HL-60/S4 (cell line): ENCODE results near the gene C19orf12.

Experiments used
- in situ Hi-C: fragments of 300-500 bp; cut with MboI; formaldehyde crosslinking; loops from 2 replicates; pipeline ENCODE4 v1.14.3; 2022; ENCODE audit warnings: low sequenced_read_pairs

The C19orf12 gene

DNA sequence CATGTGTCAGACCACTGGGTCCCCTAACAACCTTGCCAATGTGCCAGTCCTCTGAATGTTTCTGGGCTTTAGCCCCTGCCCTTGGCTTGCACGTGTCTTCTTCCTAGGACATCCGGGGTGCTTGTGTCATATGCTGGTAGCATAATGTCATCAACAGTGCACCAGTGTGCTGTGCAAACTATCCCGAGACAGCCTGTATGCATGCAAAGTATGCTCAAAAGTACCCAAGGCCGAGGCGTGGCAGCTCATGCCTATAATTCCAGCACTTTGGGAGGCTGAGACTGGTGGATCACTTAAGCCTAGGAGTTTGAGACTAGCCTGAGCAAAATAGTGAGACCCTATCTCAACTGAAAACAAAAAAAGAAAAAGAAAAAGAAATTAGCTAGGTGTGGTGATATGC, 20.8 kb upstream of the C19orf12 start:
- in situ Hi-C loops, result loop anchor here (10.0 to 25.0 kb wide), 2 partner anchors 139 to 926 kb away; no protein-coding TSS in a partner anchor

DNA sequence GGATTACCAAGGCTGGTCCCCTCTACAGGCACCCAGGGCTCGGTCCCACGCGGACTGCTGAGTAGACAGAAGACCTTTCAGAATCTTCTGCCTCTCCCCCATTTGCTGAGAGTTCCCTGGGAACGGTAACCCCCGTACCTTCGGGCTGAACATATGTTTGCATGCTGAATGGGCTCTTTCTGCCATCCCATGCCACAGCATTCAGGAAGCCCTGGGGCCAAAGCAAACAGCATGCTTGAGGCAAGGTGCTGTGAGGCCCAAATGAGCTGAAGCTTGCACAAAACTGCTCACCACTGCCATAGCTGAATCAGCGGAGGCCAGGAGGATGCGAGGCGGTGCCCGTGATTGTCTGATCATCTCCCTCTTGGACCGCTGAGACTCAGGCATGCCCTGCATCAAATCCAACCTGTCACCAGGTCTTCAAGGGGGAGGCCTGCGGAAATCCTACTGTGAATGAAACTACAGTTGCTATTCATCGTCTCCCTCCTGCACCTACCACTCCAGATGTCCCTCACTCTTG, 16.3 kb upstream of the C19orf12 start:
- in situ Hi-C loops, result loop anchor here (10.0 to 25.0 kb wide), 2 partner anchors 143 to 931 kb away; no protein-coding TSS in a partner anchor

DNA sequence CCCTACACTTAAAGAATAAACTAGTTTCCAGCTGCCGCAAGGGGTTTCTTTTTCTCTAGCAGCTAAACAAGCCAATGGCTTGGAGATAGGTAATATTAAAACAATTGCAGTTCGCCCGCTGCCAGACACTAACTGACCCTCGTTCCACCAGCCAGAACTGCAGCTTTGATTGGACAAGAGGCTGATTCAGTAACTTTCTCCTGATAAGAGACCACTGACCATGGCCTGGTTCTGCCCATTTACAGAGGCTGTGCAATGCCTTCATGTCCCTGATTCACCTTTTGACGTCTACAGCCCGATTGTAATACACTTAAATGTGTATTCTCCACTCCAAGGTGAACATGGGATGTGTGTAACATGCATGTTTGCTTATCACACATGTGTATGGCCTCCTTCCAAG, 12.8 kb upstream of the C19orf12 start:
- in situ Hi-C loops, result loop anchor here (25.0 kb wide), 1 partner anchor 934 kb away; no protein-coding TSS in a partner anchor

DNA sequence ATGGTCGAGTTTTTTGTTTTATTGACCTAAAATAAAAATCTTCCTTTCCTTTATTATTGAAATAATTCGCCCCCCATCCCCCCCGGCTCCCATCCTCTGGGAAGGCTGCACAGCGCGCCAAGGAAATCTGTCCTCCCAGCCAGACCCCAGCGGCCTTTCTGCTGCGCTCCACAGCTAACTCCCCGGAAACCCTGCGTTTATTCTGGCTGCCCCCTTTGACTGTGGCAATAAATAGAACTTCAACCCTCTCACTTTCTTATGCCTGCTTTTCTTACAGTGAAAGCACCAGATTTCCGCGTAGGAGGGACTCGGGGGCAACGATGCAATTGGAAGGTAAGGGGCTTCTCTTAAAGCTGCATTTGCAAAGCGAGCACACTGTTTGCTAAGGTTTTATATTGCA, 9.7 kb upstream of the C19orf12 start:
- in situ Hi-C loops, result loop anchor here (25.0 kb wide), 2 partner anchors 437 to 938 kb away; no protein-coding TSS in a partner anchor

DNA sequence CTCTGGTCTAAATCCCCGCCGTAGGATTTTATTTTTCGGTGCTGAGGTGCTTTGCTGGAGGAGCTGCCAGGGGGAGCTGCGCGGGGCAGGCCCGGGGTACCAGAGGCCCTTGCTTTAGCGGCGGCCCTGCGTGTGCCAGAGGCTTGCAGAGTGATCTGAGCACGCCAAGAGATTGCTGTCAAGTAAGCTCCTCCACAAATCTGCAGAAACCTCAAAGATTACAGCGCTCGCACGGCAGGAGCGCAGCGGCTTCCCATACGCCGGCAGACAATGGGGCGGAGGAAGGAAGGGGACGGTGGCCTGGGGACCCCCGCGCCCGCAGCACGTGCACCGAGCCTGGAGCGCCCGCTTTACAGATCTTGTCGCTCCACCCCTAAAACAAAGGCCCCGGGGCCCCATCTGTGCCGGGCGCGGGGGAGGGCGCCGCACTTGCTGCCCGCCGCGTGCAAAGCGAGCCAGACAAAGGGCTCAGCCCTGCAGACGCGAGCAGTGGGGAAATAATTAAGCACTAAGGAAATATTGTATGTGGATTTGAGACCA, 9.1 kb upstream of the C19orf12 start:
- in situ Hi-C loops, result loop anchor here (25.0 kb wide), 1 partner anchor 437 kb away; no protein-coding TSS in a partner anchor

DNA sequence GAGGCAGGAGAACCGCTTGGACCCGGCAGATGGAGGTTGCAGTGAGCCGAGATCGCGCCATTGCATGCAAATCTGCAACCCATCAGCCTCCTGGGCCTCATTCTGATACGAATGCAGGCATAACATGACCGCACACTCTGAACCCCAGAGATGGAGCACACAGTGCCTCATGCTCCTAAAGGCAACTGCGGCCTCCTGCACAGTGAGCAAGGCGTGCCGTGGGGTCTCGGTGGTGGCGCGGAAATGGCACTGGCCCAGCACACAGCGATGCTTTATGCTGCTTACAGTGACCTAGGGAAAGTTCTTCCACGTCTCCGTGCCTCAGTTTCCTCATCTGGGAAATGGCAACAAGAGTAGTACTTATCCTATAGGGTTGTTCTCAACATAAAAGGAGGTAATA, 2.0 kb upstream of the C19orf12 start:
- in situ Hi-C loops, result loop anchor here (25.0 kb wide), 1 partner anchor 430 kb away; no protein-coding TSS in a partner anchor

DNA sequence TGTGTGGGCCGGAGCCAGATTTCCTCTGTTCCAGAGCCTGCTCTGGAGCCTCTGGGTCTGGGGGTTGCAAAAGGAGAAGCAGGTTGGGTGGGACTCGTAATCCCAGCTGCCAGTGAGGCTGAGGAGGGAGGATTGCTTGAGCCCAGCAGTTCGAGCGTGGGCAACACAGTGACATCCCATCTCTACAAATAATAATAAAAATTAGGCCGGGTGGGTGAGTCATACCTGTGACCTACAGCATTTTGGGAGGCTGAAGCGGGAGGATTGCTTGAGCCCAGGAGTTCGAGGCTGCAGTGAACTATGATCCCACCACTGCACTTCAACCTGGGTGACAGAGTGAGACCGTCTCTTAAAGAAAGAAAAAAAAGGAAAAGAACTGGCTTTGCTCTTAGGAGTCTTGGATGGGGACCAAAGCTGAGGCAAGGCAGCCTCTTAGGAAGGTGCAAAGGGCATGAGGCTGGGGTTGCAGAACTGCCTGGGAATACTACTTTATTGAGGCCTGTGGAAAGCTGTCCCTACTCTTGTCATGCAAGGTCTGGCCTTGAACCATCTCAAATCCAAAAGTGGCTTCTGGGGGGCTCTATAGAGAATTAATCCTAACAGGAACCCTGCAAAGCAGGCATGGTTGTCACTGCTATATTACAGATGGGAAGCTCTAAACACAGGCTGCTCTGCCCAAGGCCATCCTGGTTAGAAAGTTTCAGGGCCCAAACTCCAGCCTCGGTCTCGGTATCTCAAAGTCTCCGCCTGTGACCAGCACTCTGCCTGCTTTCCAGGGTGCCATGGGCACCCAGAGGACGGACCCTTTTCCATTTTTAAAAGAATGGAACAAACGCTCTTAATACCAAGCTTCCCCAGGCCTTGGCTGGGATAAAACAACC, 880 bp upstream of the C19orf12 start:
- in situ Hi-C loops, result loop anchor here (25.0 kb wide), 1 partner anchor 429 kb away; no protein-coding TSS in a partner anchor

DNA sequence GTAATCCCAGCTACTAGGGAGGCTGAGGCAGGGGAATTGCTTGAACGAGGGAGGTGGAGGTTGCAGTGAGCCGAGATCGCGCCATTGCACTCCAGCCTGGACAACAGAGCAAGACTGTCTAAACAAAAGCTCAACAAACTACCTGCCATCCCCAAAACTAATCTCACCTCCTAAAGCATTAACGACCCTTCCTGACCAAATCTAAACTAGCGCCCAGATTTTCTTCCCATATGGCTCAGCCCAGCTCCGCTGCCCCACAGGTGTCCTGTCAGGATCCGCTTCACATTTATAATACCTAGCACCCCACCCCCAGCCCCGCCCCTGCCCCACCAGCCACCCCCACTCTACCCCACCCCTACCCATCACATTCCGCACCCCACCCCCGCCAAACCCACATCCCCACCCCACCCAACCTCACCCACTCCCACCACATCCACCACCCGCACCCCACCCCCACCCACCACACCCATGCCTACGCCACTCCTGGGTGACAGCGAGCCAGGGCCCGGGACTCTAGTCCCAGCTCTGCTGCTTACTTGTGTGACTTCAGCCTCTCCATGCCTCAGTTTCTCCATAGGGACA, 599 bp downstream of the C19orf12 start:
- in situ Hi-C loops, result loop anchor here (25.0 kb wide), 1 partner anchor 427 kb away; no protein-coding TSS in a partner anchor

DNA sequence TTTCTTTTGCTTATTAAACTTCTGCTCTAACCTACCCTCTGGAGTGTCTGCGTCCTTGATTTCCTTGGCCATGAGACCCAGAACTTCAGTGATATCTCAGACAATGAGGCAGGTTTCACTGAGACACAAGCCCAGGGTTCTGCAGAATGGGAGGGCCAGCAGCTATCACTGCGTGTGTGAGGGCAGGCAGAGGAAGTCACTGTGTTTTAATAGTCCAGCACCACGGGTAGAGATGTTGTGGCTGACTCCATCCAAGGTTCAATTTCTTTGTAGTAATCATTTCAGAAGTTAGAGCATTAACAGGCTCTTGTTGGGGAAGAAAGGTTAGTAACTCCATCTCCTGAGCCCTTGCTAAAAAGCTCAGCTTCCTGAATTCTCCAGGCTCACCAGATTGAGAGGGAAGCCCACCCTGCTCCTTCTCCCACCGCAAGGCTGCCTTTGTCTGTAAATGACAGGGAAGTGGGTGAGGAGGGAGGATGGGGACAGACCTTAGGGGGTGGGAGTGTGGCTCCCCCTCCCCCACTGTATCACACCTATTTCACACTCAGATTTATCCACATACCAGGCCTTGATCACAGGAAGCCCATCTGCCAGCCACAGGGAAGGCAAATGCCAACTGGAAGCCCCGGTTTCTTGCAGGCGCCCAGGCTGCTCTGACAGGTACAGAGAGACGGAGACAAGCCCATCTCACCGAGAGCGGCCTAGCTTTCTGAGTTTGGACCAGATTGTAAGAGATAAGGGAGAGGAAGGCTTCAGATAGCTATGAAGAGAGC, 2.1 kb downstream of the C19orf12 start:
- in situ Hi-C loops, result loop anchor here (25.0 kb wide), 1 partner anchor 426 kb away; no protein-coding TSS in a partner anchor

DNA sequence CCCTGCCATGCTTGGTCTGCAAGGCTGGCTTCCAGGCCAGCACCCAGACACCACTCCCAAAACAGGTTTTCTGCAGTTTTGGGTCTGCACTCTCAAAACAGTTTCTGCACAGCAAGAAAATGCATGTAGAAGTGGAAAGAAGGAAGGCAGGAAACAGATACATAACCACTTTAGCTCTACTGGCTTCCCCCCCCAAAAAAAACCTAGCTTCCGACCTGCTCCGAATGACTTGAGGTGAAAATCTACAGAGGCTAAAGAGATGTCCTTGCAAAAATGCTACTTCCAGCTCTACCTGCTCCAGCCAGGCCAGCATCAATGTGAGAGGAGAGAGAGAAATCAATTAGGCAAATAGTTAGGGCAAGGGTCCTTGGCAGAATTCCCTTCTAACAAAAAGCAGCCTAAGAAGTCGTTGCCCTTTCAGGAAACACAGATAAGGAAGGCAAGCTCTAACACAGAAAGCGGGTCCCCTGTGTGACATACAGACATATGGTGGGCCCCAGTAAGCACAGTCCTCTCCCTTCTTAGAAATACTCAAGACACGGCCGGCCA, 3.4 kb downstream of the C19orf12 start:
- in situ Hi-C loops, result loop anchor here (25.0 kb wide), 1 partner anchor 424 kb away; no protein-coding TSS in a partner anchor

DNA sequence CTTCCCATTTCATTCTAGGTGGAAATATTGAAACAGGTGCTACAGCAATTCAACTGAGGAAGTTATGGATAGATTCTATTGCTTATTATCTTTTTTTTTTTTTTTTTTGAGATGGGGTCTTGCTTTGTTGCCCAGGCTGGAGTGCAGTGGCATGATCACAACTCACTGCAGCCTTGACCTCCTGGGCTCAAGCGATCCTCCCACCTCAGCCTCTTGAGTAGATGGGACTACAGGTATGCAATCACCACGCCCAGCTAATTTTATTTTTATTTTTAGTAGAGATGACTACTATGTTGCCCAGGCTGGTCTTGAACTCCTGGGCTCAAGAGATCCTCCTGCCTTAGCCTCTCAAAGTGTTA, 5.6 kb downstream of the C19orf12 start:
- in situ Hi-C loops, result loop anchor here (25.0 kb wide), 1 partner anchor 422 kb away; no protein-coding TSS in a partner anchor

DNA sequence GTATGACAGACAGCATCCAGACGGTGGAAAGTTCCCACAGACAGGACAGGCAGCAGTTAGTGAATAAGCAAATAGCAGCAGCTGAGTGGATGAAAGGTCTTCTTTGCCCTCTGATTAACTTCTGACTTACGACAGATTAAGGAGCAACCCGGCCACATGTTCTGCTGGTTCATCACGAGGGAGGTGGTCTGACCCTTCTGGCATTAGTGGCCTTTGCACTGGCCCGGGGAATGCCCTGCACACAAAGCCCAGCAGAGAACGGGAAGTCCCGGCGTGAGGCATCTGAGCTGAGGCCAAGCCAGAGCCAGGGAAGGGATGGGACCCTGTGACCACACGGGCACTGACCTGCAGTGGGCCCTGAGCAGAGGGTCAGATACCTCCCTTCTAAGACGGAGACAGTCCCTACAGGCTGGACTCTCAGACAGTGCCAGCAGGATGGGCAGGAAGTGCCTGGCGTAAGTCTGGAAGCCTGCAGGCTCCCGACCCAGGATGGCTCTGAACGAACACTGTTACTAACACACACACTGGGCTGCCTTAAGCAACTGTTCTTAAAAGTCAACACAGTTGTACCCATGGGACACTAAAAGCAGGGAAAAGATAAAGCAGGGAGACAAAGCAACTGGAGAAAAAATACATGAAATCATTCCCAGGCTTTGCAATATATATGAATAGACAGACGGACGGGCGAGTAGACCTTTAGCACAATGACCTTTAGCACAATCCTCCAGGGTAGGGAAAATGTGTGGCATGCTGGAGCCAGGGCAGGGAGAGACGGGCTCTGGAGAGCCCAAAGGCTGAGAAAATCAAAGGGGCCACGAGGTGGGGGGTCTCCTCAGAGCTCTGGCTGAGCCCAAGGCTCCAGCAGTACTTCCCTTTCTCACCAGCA, 6.3 kb downstream of the C19orf12 start:
- in situ Hi-C loops, result loop anchor here (25.0 kb wide), 1 partner anchor 421 kb away; no protein-coding TSS in a partner anchor

DNA sequence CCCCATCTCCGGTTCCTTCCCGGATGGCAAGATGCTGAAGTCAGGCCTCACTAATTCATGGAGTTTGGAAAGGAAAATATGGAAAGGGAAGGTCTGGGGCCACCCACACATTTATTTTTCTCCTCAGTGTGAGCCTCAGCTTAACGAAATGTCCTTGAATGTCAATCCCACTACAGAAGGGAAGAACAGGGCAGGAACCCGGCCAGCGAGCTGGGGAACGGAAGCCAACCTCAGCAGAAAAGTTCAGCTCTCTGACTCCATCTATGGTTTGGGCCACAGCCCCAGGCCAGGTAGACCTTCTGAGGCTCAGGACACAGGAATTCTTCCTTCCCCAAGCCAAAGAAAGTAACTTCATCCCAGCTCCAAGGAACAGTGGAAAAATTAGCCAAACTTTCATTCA, 8.4 kb downstream of the C19orf12 start:
- in situ Hi-C loops, result loop anchor here (25.0 kb wide), 1 partner anchor 419 kb away; no protein-coding TSS in a partner anchor

DNA sequence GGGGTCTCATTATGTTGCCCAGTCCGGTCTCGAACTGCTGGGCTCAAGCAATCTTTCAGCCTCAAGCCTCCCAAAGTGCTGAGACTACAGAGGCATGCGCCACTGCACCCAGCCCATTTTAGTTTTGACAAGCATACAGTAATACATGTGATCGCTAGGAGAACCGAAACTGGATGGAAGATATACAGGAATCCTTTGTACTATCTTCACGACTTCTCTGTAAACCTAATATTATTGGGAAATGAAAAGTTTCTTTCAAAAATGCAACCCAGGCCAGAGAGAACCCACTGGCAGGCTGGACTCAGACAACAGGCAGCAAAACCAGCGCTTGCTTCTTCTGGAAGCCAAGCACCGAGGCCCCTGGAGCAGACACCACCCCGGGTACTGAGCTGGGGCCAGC, 9.4 kb downstream of the C19orf12 start:
- in situ Hi-C loops, result loop anchor here (25.0 kb wide), 1 partner anchor 418 kb away; no protein-coding TSS in a partner anchor

DNA sequence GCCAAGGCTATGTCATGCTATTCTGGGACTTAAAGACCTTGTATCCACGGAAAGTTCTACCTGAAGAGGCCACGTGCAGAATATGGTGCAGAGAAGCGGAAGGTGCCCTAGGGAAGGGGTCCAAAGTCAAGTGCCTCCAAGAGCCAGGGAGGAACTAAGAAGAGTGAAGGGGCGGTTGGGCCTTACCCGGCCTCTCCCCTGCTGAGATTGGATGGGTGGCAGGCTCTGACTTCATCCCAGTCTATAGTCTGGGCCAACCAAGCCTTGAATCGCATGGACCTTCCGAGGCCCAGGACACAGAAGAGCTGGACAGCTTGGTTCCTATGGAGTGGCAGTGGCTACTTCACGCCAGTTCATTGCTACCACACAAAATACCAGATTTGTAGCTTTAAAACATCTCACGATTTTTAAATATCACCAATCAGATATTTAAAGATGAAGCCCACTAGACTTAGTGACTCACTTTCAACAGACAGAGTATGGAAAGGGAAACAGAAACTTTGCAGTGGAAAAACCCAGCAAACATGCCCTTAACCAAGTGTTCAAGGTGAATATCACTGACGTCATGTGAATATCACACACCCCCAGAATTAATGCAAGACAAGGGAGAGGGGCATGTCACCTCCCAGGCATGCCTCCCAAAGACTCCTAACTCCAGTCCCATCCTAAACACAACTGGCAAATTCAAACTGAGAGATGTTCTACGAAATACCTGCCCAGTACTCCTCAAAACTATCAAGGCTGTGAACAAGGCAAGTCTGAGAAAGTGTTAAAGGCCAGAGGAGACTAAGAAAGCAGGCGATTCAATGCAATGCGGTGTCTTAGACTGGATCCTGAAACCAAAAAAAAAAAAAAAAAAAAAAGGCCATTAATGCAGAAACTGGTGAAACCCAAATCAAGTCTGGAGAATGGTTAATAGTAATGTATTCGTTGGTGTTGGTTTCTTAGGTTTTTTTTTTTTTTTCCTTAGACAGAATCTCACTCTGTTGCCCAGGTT, 10.2 kb downstream of the C19orf12 start:
- in situ Hi-C loops, result loop anchor here (25.0 kb wide), 1 partner anchor 418 kb away; no protein-coding TSS in a partner anchor

DNA sequence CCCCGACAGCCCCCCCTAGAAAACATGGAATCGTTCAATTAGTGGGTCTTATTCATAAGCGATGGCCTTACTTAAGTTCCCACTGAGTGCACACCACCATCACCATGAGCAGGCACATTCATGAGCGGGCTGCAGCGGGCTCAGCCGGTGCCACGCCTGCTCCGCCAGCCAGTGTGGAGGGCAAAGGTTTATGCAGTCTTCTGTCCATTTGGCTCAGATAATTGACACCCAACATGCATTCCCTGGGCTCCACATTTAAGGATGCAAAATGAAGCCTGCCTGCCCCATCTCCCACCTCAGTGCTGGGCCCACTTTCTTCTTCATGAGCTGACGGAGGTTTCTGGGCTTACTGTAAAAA, 12.1 kb downstream of the C19orf12 start:
- in situ Hi-C loops, result loop anchor here (25.0 kb wide), 1 partner anchor 416 kb away; no protein-coding TSS in a partner anchor

DNA sequence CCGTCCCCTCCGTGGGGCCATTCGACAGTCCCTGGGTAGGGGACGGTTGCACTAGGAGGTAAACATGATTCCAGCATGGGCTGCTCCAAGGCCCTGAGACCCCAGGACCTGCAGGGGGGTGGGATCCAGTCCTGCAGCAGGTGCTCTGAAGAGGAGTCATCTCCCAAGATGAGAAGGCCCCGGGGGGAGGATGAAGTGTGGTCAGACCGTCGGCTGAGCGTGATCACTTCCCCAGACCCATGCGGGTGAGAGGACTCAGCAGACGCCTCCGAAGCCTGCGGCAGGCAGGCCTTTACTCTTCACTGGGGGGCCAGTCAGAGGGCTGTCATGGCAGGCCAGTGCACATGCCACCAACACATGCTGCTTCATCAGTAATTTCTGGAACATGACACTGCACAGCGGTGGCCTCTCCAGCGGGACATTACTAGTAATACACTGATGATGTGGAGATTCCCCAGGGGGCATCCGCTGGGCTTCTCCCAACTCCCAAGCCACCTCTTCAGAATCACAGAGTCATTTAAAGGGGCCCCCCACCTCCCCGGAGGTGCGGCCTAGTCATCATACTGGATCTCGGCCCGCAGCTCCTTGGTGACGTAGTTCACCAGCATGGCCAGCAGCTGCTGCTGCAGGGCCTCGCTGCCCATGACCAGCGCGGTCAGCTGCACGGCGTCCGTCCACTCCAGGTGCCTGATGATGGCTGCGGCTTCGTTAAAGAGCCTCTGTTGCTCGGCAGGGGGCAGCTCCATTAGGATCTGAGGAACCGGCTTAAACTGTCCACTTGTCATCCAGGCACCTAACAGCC, 12.7 kb downstream of the C19orf12 start:
- in situ Hi-C loops, result loop anchor here (25.0 kb wide), 1 partner anchor 415 kb away; no protein-coding TSS in a partner anchor
